Peyer's patch (tissue), 4 donors: ENCODE measurements around the gene ITPKB. TPM values are rescaled to one million over a fixed set of nuclear protein-coding genes. Genes with fewer than 3 reads are reported as not detected.

Experiments
- DNase-seq, 3 donors: peaks; one replicate each; pipeline ENCODE4 v3.0.0-alpha.2; 2017 to 2019
- H3K27ac ChIP-seq, 4 donors: fragments of 200-600 bp; sonication (generic); one replicate each; pipeline ENCODE4 v1.5.1; 2016 to 2019
- H3K27me3 ChIP-seq, 2 donors: fragments of 200-600 bp; sonication (generic); one replicate each; pipeline ENCODE4 v1.5.1; 2019
- H3K36me3 ChIP-seq, 3 donors: fragments of 200-600 bp; sonication (generic); one replicate each; pipeline ENCODE4 v1.5.1; 2016 to 2019
- H3K4me1 ChIP-seq, 4 donors: fragments of 200-600 bp; sonication (generic); one replicate each; pipeline ENCODE4 v1.5.1; 2016 to 2019
- H3K4me3 ChIP-seq, 4 donors: fragments of 200-600 bp; sonication (generic); 1 replicate in 3 of 4; 2 replicates in 1 of 4; pipeline ENCODE4 v1.5.1; 2016 to 2019; ENCODE audit warnings: mild to moderate bottlenecking in 1 of 4
- H3K9me3 ChIP-seq, 4 donors: fragments of 200-600 bp; sonication (generic); one replicate each; pipeline ENCODE4 v1.5.1; 2016 to 2019; ENCODE audit warnings: mild to moderate bottlenecking in 1 of 4
- CTCF ChIP-seq, 6 experiments: fragments of 450-650 bp in 4 of 6; fragments of 200-600 bp in 2 of 6; sonication (generic) in 1 of 6; IDR thresholded peaks; one replicate each; pipeline ENCODE4 v1.5.1; 2017 to 2019; ENCODE audit warnings: antibody characterized with exemption in 6 of 6, mild to moderate bottlenecking in 3 of 6, moderate library complexity in 1 of 6
- POLR2A ChIP-seq, 2 donors: fragments of 450-650 bp; IDR thresholded peaks; one replicate each; pipeline ENCODE4 v1.5.1; 2017; ENCODE audit warnings: antibody characterized with exemption in 2 of 2, mild to moderate bottlenecking in 2 of 2, moderate library complexity in 2 of 2
- total RNA-seq, 4 donors: library from RNA; depleted of rRNA; stranded (reverse); fragments of >200 nt; gene quantifications; one replicate each; pipeline ENCODE4 v1.1.0, GENCODE V29; 2016

ITPKB gene
- total RNA-seq, 4 donors from 2014 or later: 9.5 to 36.3 (median 23.0) TPM

GRCh38 chr1:226607268-226607660 is 131.8 kb downstream of the ITPKB start:
- DNase-seq: peak in 1 of 3 donors; percentile 43
- TF ChIP-seq POLR2A (IDR thresholded peaks at IDR 0.05) (no peak), CTCF (IDR thresholded peaks at IDR 0.05) (no peak)
- H3K4me1 ChIP-seq: peaks cover 0 to 8% (median 0%) of the 10 kb centered on the region in 4 donors

DNA sequence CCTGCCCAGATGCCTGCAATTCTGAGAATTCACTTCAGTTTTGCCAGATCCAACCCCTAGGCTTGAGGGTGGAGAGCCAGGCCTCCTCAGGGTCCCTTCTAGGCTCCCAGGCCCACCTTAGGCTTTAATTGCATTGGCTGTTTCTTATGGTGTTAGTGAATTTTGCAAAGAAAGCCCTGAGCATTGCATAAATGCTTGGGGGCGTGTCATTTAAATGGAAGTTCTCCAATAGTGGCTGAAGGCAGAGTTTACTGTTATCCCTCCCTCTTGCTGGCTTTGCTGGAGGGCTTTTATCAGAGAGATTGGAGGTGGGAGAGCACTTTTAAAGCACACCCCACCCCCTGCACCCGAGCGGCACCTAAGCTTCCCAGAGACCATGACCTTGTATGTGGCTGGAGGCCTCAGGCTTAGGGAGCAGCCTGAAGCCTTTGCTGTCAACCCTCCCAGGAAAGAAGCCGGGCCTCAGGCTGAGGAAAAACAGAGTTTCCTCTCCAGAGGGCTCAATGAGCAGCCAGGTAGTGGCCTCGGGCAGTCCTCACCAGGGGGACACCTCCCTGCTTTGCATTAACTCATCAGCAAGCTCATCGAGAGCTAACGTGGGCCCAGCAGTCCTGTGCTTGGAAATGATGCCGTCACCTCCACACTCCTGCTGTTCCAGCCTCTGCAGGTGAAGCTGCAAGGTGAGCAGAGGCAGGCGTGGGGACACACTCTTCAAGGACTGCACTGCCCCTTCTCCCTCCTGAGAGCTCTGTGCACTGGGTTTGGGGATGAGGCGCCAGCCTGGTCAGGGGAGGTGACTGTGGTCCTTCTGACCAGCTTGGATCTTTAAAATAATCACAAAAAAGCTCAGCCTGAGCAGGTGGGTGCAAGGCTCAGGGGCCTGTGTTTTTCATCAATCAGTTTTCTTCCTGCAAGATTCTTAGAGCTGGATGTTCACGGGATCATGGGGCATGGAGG is 132.5 kb downstream of the ITPKB start:
- Histone ChIP-seq H3K27ac (no peak overlapping the region), H3K4me1 (peaks cover 0 to 8% (median 0%) of the 10 kb centered on the region in 4 donors), H3K27me3 (no peaks in the 10 kb centered on the region), H3K9me3 (no peaks in the 10 kb centered on the region), H3K36me3 (no peaks in the 10 kb centered on the region), H3K4me3 (no peak overlapping the region)
- DNase-seq: peak in 1 of 3 donors; percentile 42
- no peak for TF ChIP-seq POLR2A (IDR thresholded peaks at IDR 0.05)
- TF ChIP-seq CTCF (IDR thresholded peaks at IDR 0.05): no peak

More at GRCh38 chr1:226607268-226607660, 131.8 kb downstream of the ITPKB start:
- H3K9me3 ChIP-seq: no peaks in the 10 kb centered on the region
- no peaks in the 10 kb centered on the region for H3K36me3 ChIP-seq
- H3K27me3 ChIP-seq: no peaks in the 10 kb centered on the region
- H3K4me3 ChIP-seq: no peak overlapping the region
- H3K27ac ChIP-seq: no peak overlapping the region

DNA sequence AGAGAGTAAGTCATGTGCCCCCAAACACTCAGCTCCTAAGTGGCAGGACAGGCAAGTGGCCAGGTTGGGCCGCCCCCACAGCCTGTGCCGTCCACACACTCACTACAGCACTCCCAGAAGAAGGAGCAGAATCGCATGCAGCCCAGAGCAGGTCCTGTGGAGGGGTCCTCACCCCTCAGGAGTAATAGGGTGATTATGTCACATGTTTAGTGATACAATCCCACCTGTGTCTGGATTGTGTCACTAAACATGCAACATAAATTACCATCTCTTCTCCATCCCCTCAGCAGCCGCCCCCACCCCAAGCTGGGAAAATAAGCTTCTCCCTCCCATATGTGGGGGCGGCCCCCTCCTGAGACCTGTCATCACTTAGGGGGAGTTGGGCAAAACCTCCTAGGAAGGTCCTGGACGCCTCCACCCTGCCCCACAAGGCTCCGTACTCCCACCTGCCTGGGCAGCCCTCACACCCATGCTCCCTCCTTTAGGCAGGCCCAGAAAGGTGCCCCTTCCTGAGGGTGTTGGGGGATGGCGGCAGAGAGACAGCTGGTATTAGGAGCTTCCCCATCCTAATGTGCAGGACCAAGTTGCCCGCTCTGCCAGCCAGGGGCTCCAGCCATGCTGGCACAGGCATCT is 133.6 kb downstream of the ITPKB start:
- peak in 1 of 3 donors; percentile 29 for DNase-seq
- no peak overlapping the region for H3K4me3 ChIP-seq
- no peaks in the 10 kb centered on the region for H3K36me3 ChIP-seq
- H3K27me3 ChIP-seq: no peaks in the 10 kb centered on the region
- no peaks in the 10 kb centered on the region for H3K9me3 ChIP-seq
- no peak overlapping the region for H3K27ac ChIP-seq
- peaks cover 0 to 8% (median 0%) of the 10 kb centered on the region in 4 donors for H3K4me1 ChIP-seq
- TF ChIP-seq POLR2A (IDR thresholded peaks at IDR 0.05) (no peak), CTCF (IDR thresholded peaks at IDR 0.05) (no peak)

DNA sequence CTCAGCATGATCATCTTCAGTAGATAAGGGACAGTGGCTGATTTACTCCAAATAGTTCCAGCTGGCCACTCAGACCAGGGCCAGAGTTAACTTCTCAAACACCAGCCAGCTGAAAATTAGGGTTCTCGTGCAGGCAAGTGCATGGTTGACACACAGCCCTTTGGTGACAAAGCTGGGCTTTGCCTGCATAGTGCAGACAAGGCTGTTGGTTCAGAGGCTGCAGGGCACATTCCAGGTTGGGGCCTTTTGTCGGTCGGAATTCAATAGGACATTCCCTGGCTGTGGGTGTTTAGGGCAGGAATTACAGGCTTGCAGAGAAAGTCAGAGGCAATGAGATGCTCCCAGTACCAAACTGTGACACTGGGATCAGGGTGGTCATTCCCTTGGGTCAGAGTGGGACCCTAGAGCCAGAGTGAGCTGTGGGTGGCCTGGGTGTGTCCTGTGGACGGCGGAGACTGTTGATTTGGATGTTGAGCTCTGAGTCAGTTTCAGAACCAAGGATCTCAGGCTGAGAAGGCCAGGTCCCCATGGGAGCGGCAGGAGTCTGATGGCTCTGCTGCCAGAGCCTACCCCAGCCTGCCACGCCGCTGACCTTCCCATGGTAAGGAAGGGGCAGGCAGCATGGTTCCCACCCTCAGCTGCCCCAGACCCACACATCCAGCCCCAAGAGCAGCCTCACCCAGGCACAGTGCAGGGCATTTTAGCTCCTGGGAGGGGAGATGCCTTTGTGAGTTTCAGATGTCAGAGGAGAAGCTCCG is 134.3 kb downstream of the ITPKB start:
- peak in 1 of 3 donors; percentile 33 for DNase-seq
- Histone ChIP-seq H3K4me1 (peaks cover 0 to 8% (median 0%) of the 10 kb centered on the region in 4 donors), H3K9me3 (no peaks in the 10 kb centered on the region), H3K27me3 (no peaks in the 10 kb centered on the region), H3K4me3 (no peak overlapping the region), H3K36me3 (no peaks in the 10 kb centered on the region), H3K27ac (no peak overlapping the region)
- no peak for TF ChIP-seq POLR2A (IDR thresholded peaks at IDR 0.05)
- TF ChIP-seq CTCF (IDR thresholded peaks at IDR 0.05): no peak

GRCh38 chr1:226603858-226604559 is 135.1 kb downstream of the ITPKB start:
- Histone ChIP-seq H3K9me3 (no peaks in the 10 kb centered on the region), H3K4me1 (peaks cover 0 to 8% (median 0%) of the 10 kb centered on the region in 4 donors), H3K27me3 (no peaks in the 10 kb centered on the region), H3K4me3 (no peak overlapping the region), H3K36me3 (no peaks in the 10 kb centered on the region), H3K27ac (peak overlapping the region in 2 of 4 donors; percentile 66 to 68)
- no peak for TF ChIP-seq POLR2A (IDR thresholded peaks at IDR 0.05)
- DNase-seq: peak in 1 of 3 donors; percentile 16
